K562 (cell line): ENCODE measurements around the gene KLHL18. TPM values are rescaled to one million over a fixed set of nuclear protein-coding genes. Genes with fewer than 3 reads are reported as not detected.

ENCODE experiments used
- ILF3 ChIP-seq: fragments of 450-650 bp; IDR thresholded peaks from 2 replicates; pipeline ENCODE4 v1.6.1; 2018; ENCODE audit warnings: antibody characterized with exemption, mild to moderate bottlenecking, moderate library complexity, borderline replicate concordance
- ILK ChIP-seq: fragments of 450-650 bp; IDR thresholded peaks from 2 replicates; pipeline ENCODE4 v1.6.1; 2016; ENCODE audit warnings: missing genetic modification characterization, low read depth, mild to moderate bottlenecking, missing compliant biosample characterization, moderate library complexity, borderline replicate concordance
- KAT7 ChIP-seq: sonication (generic); formaldehyde crosslinking; IDR thresholded peaks from 2 replicates; pipeline ENCODE4 v1.8.0; 2022; ENCODE audit warnings: missing genetic modification reagents, mild to moderate bottlenecking, borderline replicate concordance
- LARP7 ChIP-seq: fragments of 450-650 bp; IDR thresholded peaks from 2 replicates; pipeline ENCODE4 v1.6.1; 2016
- MCM2 ChIP-seq: fragments of 450-650 bp; IDR thresholded peaks from 2 replicates; pipeline ENCODE4 v1.6.1; 2017; ENCODE audit warnings: low read depth, mild to moderate bottlenecking
- NFE2 ChIP-seq: IDR thresholded peaks from 2 replicates; pipeline ENCODE4 v1.6.1; 2014; ENCODE audit warnings: antibody characterized with exemption, low read depth
- RBBP5 ChIP-seq: fragments of 200-600 bp; sonication (generic); IDR thresholded peaks from 2 replicates; pipeline ENCODE4 v1.6.1; 2012; ENCODE audit warnings: borderline replicate concordance, mild to moderate bottlenecking, low read length, control low read depth, inconsistent platforms; ENCODE audit not compliant: insufficient read depth, poor library complexity, severe bottlenecking
- RBM22 ChIP-seq: fragments of 200-400 bp; formaldehyde crosslinking; IDR thresholded peaks from 2 replicates; pipeline ENCODE4 v1.6.1; 2018; ENCODE audit warnings: low read length, low read depth; ENCODE audit not compliant: poor library complexity, severe bottlenecking
- SMARCB1 ChIP-seq: IDR thresholded peaks from 2 replicates; pipeline ENCODE4 v1.6.1; 2011; ENCODE audit warnings: improper control_type of control experiment, low read depth; ENCODE audit not compliant: insufficient read length
- SRF ChIP-seq, 2 experiments: fragments of 250-450, 450-650 bp in 1 of 2; sonication (Bioruptor Pico) in 1 of 2; sonication (generic) in 1 of 2; formaldehyde crosslinking; IDR thresholded peaks; 2 replicates each; pipeline versions ENCODE4 v1.5.0 to v1.5.1; 2020 to 2022; ENCODE audit warnings: mild to moderate bottlenecking in 1 of 2, missing genetic modification reagents in 1 of 2
- STAT5B ChIP-seq: fragments of 250-450 bp; sonication (Bioruptor Pico); IDR thresholded peaks from 2 replicates; pipeline ENCODE4 v1.8.0; 2021; ENCODE audit warnings: mild to moderate bottlenecking, inconsistent platforms
- TEAD1 ChIP-seq, 2 experiments: fragments of 450-650 bp in 1 of 2; sonication (generic) in 1 of 2; formaldehyde crosslinking; IDR thresholded peaks; 2 replicates each; pipeline versions ENCODE4 v1.4.0 to v1.8.0; 2020 to 2022; ENCODE audit warnings: mild to moderate bottlenecking in 2 of 2, missing genetic modification reagents in 1 of 2
- polyA plus RNA-seq, 8 experiments: library from polyadenylated mRNA; depleted of rRNA in 4 of 8; stranded (reverse) in 5 of 8; unstranded in 3 of 8; fragments of >200 nt; fragmentation: Nextera tagmentation in 2 of 8; fragmentation: Illumina TruSeq in 1 of 8; extraction: Ambion mirVana in 2 of 8; extraction: Trizol in 1 of 8; gene quantifications; 2 replicates each; pipeline versions ENCODE4 v1.2.1 to v1.2.3, GENCODE V29; 2011 to 2014; ENCODE audit warnings: inconsistent platforms in 1 of 8, missing spikeins in 1 of 8
- total RNA-seq, 7 experiments: library from RNA; depleted of rRNA in 6 of 7; stranded (reverse); fragments of >200 nt in 6 of 7; fragmentation: Illumina TruSeq in 2 of 7; extraction: Trizol in 2 of 7; gene quantifications; 2 replicates each; pipeline versions ENCODE4 v1.2.1 to v1.2.3, GENCODE V29; 2011 to 2021; ENCODE audit warnings: low replicate concordance in 1 of 7
- TF ChIP-seq, protein P1 (sequence below), 2 experiments: fragments of 450-650 bp in 1 of 2; sonication (generic) in 1 of 2; formaldehyde crosslinking; conservative IDR thresholded peaks; 2 replicates each; pipeline versions ENCODE4 v1.4.0 to v1.8.1; 2020 to 2022; ENCODE audit warnings: mild to moderate bottlenecking in 1 of 2, missing genetic modification reagents in 1 of 2
- TF ChIP-seq, protein P2 (sequence below): fragments of 450-650 bp; IDR thresholded peaks from 2 replicates; pipeline ENCODE4 v1.7.1; 2018; ENCODE audit warnings: mild to moderate bottlenecking, low read depth; ENCODE audit not compliant: partially characterized antibody
- TF ChIP-seq, protein P3 (sequence below): fragments of 200-800 bp; sonication (Bioruptor generic); IDR thresholded peaks from 2 replicates; pipeline ENCODE4 v1.6.1; 2016; ENCODE audit warnings: missing genetic modification characterization, missing compliant biosample characterization
- TF ChIP-seq, protein P4 (sequence below): IDR thresholded peaks from 2 replicates; pipeline ENCODE4 v1.6.1; 2012; ENCODE audit warnings: low read depth, low read length, improper control_type of control experiment, borderline replicate concordance

Gene KLHL18
- total and polyA plus RNA-seq, 9 of the 15 experiments (the other 6 are each of a cell fraction or from before 2014, with no cell fraction given) = 26.7 to 97.5 (median 48.7) TPM

DNA sequence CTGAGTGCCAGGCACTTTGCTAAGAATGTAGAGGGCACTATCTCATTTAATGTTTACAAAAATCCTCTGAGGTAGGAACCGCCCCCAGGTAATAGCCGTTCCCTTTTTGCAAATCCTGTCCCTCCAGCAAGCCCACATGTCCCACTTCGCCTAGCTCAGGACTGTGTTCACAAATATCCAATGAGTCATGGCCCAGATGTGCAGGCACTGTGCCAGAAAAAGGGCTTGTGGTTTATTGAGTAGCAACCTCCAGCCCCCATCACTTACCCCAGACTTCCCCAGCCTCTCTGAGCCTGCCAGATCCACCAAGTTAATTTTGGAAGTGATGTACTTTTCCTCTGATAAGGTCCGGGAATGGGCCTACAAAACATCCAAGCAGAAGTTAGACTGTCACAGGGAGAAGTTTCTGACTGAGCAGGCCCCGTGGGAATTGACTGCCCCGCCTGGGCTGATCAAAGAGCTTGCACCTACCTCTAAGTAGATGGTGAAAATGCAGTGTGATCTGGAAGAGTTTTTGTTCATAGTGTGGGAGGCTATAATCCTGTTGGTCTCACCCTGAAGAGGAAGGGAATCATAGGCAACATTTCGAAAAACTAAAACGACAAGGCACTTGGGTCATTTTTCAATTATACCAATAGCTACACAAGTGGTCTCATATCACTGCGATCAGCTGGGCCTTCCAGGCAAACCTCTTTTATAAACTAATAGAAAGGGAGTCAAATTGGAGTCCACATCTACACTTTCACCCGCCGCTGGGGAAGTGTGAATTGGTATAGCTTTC, 15.8 kb upstream of the KLHL18 start (continued):
- no peak for TF ChIP-seq SMARCB1
- TF ChIP-seq, protein P1, sequence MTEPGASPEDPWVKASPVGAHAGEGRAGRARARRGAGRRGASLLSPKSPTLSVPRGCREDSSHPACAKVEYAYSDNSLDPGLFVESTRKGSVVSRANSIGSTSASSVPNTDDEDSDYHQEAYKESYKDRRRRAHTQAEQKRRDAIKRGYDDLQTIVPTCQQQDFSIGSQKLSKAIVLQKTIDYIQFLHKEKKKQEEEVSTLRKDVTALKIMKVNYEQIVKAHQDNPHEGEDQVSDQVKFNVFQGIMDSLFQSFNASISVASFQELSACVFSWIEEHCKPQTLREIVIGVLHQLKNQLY (CRISPR knock-in tag; conservative IDR thresholded peaks at IDR 0.05) = no peak
- TF ChIP-seq NFE2 = peak; percentile 82
- no peak for TF ChIP-seq LARP7
- TF ChIP-seq SRF (CRISPR knock-in tag; IDR thresholded peaks at IDR 0.05) = no peak
- no peak for TF ChIP-seq RBBP5
- no peak for TF ChIP-seq MCM2
- no peak for TF ChIP-seq STAT5B (CRISPR knock-in tag)
- no peak for TF ChIP-seq RBM22
- TF ChIP-seq ILF3 = no peak
- TF ChIP-seq, protein P2, sequence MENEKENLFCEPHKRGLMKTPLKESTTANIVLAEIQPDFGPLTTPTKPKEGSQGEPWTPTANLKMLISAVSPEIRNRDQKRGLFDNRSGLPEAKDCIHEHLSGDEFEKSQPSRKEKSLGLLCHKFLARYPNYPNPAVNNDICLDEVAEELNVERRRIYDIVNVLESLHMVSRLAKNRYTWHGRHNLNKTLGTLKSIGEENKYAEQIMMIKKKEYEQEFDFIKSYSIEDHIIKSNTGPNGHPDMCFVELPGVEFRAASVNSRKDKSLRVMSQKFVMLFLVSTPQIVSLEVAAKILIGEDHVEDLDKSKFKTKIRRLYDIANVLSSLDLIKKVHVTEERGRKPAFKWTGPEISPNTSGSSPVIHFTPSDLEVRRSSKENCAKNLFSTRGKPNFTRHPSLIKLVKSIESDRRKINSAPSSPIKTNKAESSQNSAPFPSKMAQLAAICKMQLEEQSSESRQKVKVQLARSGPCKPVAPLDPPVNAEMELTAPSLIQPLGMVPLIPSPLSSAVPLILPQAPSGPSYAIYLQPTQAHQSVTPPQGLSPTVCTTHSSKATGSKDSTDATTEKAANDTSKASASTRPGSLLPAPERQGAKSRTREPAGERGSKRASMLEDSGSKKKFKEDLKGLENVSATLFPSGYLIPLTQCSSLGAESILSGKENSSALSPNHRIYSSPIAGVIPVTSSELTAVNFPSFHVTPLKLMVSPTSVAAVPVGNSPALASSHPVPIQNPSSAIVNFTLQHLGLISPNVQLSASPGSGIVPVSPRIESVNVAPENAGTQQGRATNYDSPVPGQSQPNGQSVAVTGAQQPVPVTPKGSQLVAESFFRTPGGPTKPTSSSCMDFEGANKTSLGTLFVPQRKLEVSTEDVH = no peak
- TF ChIP-seq TEAD1 (CRISPR knock-in tag; IDR thresholded peaks at IDR 0.05) = peak in 1 of 2 experiments; percentile 79; a peak in 1 of 4 replicates
- TF ChIP-seq, protein P3, sequence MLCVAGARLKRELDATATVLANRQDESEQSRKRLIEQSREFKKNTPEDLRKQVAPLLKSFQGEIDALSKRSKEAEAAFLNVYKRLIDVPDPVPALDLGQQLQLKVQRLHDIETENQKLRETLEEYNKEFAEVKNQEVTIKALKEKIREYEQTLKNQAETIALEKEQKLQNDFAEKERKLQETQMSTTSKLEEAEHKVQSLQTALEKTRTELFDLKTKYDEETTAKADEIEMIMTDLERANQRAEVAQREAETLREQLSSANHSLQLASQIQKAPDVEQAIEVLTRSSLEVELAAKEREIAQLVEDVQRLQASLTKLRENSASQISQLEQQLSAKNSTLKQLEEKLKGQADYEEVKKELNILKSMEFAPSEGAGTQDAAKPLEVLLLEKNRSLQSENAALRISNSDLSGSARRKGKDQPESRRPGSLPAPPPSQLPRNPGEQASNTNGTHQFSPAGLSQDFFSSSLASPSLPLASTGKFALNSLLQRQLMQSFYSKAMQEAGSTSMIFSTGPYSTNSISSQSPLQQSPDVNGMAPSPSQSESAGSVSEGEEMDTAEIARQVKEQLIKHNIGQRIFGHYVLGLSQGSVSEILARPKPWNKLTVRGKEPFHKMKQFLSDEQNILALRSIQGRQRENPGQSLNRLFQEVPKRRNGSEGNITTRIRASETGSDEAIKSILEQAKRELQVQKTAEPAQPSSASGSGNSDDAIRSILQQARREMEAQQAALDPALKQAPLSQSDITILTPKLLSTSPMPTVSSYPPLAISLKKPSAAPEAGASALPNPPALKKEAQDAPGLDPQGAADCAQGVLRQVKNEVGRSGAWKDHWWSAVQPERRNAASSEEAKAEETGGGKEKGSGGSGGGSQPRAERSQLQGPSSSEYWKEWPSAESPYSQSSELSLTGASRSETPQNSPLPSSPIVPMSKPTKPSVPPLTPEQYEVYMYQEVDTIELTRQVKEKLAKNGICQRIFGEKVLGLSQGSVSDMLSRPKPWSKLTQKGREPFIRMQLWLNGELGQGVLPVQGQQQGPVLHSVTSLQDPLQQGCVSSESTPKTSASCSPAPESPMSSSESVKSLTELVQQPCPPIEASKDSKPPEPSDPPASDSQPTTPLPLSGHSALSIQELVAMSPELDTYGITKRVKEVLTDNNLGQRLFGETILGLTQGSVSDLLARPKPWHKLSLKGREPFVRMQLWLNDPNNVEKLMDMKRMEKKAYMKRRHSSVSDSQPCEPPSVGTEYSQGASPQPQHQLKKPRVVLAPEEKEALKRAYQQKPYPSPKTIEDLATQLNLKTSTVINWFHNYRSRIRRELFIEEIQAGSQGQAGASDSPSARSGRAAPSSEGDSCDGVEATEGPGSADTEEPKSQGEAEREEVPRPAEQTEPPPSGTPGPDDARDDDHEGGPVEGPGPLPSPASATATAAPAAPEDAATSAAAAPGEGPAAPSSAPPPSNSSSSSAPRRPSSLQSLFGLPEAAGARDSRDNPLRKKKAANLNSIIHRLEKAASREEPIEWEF (CRISPR knock-in tag) = no peak
- TF ChIP-seq, protein P4, sequence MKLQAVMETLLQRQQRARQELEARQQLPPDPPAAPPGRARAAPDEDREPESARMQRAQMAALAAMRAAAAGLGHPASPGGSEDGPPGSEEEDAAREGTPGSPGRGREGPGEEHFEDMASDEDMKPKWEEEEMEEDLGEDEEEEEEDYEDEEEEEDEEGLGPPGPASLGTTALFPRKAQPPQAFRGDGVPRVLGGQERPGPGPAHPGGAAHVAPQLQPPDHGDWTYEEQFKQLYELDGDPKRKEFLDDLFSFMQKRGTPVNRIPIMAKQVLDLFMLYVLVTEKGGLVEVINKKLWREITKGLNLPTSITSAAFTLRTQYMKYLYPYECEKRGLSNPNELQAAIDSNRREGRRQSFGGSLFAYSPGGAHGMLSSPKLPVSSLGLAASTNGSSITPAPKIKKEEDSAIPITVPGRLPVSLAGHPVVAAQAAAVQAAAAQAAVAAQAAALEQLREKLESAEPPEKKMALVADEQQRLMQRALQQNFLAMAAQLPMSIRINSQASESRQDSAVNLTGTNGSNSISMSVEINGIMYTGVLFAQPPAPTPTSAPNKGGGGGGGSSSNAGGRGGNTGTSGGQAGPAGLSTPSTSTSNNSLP = no peak; the same call in 1 of the 2 replicates
- no peak for TF ChIP-seq ILK
- peak; percentile 46; the same call in 1 of the 2 replicates for TF ChIP-seq KAT7 (CRISPR knock-in tag)
